ENCODE measurements around the gene ASPHD1.

The ASPHD1 gene

GRCh38 chr16:29943846-29944799 is 43.8 kb downstream of the ASPHD1 start:
- DNase-seq, result no peak

GRCh38 chr16:29947897-29948296 is 47.6 kb downstream of the ASPHD1 start:
- DNase-seq, result no peak

- no peak for DNase-seq
Measured at GRCh38 chr16:29950806-29951461, 50.6 kb downstream of the ASPHD1 start.

- no peak for DNase-seq
Measured at GRCh38 chr16:29951625-29952365, 51.5 kb downstream of the ASPHD1 start.

Measured in right forelimb (tissue), 1 donor.